Gastroesophageal sphincter (tissue), 3 donors: ENCODE results near the gene ZNF260.

Experiments
- EP300 ChIP-seq: sonication (generic); formaldehyde crosslinking; IDR thresholded peaks from one replicate; pipeline ENCODE4 v1.6.1; 2017; ENCODE audit warnings: antibody characterized with exemption, mild to moderate bottlenecking
- POLR2A ChIP-seq, 2 donors: fragments of 450-650 bp; IDR thresholded peaks; one replicate each; pipeline ENCODE4 v1.6.1; 2017; ENCODE audit warnings: antibody characterized with exemption in 2 of 2, mild to moderate bottlenecking in 2 of 2, moderate library complexity in 1 of 2
- TF ChIP-seq, protein P1 (sequence below), 4 experiments: fragments of 200-600 bp in 2 of 4; fragments of 450-650 bp in 2 of 4; sonication (generic) in 1 of 4; IDR thresholded peaks; one replicate each; pipeline ENCODE4 v1.5.1; 2017 to 2019; ENCODE audit warnings: antibody characterized with exemption in 4 of 4, mild to moderate bottlenecking in 2 of 4, moderate library complexity in 2 of 4

DNA sequence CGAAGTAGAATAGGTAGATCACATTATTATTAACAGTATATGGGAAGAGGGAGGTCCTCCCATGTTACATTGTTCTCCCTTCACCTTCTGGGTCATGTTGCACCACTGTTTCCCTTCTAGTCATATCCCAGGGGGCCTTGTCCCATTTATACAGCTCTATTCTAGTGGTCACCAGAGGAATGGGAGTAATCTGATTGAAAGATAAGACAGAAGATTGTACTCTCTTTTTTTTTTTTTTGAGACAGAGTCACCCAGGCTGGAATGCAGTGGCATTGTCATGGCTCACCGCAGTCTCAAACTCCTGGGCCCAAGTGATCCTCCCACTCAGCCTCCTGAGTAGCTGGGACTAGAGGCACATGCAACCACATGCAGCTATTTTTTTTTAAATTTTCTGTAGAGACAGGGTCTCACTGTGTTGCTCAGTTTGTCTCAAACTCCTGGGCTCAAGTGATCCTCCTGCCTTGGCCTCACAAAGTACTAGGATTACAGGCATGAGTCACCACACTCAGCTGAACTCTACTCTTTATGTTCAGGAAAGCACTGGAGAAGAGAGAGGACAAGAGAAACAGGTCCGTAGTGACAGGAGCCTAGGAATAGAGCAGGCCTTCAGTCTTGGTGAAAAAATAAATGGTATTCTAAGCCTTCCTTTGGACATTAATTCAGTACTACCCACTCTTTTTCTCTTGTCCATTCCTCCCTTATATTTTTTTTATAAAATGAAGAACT is 49.4 kb upstream of the ZNF260 start:
- TF ChIP-seq EP300 (no peak), POLR2A (IDR thresholded peaks at IDR 0.05) (no peak)
- TF ChIP-seq, protein P1, sequence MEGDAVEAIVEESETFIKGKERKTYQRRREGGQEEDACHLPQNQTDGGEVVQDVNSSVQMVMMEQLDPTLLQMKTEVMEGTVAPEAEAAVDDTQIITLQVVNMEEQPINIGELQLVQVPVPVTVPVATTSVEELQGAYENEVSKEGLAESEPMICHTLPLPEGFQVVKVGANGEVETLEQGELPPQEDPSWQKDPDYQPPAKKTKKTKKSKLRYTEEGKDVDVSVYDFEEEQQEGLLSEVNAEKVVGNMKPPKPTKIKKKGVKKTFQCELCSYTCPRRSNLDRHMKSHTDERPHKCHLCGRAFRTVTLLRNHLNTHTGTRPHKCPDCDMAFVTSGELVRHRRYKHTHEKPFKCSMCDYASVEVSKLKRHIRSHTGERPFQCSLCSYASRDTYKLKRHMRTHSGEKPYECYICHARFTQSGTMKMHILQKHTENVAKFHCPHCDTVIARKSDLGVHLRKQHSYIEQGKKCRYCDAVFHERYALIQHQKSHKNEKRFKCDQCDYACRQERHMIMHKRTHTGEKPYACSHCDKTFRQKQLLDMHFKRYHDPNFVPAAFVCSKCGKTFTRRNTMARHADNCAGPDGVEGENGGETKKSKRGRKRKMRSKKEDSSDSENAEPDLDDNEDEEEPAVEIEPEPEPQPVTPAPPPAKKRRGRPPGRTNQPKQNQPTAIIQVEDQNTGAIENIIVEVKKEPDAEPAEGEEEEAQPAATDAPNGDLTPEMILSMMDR (IDR thresholded peaks at IDR 0.05), result no peak
